GM19240 (cell line): ENCODE data around the gene ZNF23.

Experiments
- DNase-seq: peaks from one replicate; pipeline ENCODE4 v3.0.0; 2011; ENCODE audit warnings: low spot score; ENCODE audit not compliant: insufficient read length

ZNF23 gene

DNA sequence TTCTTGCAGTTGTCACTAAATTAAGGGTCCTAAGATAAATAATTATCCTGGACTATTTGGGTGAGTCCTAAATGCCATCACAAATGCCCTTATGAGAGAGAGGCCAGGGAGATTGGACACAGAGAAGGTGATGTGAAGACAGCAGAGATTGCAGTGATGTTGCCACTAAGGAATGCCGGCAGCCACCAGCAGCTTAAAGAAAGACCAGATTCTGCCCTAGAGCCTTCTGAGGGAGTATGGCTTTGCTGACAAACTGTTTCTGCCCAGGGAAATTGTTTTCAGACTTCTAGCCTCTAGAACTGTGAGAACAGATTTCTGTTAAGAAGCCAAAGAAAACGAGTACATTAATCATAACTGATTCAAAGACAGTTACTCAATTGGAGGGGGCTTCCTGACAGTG lies 10.0 kb upstream of the ZNF23 start:
- DNase-seq = no peak

DNA sequence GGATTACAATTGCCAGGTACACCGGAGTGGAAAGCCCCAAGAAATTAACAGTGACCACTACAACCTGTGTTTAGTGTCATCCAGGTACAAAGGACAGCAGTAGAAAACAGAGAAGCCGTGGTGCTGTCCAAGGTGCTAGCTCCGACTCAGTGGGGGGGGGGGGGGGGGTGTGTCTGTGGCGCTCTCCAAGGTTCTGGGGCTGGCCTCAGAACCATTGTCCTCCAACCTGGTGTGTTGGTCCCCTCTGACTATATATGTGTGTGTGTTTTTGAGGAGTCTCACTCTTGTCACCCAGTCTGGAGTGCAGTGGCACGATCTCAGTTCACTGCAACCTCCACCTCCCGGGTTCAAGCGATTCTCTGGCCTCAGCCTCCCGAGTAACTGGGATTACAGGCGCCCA lies 5.8 kb upstream of the ZNF23 start:
- DNase-seq = no peak

DNA sequence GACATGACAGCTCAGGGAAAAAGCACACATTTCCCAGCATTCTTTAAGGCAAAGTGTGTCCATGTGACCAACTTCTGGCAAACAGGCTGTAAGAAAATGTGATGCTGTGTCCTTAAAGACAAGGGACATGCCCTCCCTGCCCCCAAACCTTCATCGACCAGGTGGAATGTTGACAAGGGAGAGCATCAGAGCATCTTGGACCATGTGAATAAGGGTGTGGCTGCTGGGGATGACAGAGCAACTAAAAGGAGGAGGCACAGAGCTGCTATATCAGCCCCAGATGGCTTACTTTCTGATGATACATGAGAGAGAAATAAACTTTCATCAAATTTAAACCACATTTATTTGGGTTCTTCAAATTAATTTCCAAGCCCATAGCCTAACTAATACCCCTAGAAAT lies 2.2 kb upstream of the ZNF23 start:
- no peak for DNase-seq

DNA sequence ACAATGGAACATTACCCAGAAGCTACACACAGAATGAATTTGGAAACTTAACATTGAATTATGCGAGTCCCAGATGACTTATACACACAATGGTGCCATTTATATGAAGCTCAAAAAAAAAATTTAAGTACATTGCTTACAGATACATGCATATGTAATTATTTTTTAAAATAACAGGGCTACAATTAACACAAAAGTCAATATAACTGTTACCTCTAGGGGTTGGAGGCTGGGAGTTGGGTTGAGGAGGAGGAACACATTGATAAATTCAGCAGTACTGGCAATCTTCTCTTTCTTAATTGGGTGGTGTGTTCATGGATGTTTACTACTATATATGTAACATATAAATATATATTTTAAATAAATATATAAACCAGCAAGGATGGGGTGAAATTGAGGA lies 1.1 kb downstream of the ZNF23 start:
- DNase-seq = no peak

DNA sequence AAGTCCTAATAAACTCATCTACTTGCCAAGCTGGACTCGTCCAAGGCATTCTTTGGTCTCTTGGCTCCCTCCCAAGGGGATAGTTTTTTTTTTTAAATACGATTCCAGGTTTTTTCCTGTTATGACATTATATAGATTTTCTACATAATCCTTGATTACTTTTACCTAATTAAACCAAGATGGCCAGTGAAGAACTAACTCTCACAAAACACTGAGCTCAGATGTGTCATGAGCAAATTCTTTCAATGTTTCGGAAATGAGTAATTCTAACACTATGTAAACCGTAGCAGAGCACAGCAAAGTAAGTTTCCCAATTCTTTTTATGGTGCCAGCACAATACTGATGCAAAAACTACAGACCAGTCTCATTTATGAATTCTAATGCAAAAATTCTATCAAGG lies 1.8 kb downstream of the ZNF23 start:
- DNase-seq = no peak

DNA sequence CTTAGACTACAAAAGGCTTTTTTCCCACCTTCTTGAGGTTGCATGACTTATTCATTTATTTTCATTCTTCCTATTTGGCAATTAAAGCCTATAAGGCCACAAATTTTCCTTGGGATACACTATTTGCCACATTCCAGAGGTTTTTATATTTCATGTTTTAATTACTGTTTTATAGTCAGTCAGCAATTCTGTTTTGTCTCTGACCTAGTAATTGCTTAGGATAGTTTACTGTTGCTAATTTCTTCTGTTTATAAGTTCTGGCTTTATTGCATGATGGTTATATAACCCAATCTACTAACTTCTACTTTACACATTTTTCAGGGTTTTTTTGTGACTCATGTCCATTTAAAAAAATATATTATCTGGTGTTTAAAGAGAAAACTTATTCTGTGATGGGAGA lies 2.5 kb downstream of the ZNF23 start:
- DNase-seq = no peak

DNA sequence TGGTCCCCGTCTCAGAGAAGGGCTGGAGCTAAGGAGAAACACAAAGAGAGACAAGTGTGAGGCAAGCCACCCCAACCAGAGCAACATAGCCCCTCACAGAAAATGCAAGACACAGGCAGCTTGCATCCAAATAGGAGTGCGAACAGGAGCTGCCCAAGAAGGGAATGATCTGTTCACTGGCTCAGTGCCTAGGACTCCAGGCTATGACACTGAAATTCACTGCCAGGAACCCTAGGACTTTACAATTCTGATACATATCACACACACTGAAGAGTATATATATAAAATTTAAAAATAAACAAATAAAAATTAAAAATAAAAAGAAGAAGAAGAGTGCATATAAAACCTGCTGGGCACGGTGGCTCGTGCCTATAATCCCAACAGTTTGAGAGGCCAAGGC lies 5.2 kb downstream of the ZNF23 start:
- DNase-seq = no peak

DNA sequence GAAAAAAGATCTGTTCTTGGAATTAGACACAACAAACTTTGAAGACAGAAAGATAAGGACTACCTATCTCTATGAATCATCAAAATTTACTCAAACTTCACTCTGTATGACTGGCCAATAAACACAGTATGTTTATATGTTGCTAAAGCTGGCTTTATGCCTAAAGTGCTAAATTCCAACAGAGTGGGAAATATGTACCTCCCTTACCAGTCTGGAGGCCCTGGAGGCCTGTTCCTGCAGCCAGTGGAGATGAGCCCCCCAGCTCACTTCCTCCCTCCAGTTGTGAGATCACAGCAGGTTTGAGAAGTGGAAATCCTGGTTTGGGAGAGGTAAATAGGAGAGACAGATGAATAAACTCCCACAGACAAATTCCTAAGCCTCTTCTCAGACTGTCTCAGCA lies 9.0 kb downstream of the ZNF23 start:
- no peak for DNase-seq

DNA sequence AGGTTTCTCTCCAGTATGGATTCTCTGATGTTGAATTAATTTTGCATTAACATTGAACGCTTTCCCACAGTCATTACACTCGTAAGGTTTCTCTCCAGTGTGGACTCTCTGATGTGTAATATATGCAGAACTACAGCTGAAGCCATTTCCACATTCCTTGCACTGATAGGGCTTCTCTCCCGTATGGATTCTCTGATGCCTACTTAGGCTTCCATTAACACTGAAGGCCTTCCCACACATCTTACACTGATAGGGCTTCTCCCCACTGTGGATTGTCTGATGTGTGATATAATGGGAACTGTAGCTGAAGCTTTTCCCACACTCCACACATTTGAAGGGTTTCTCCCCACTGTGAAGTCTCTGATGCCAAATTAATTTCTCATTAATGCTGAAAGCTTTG lies 13.0 kb downstream of the ZNF23 start:
- no peak for DNase-seq

DNA sequence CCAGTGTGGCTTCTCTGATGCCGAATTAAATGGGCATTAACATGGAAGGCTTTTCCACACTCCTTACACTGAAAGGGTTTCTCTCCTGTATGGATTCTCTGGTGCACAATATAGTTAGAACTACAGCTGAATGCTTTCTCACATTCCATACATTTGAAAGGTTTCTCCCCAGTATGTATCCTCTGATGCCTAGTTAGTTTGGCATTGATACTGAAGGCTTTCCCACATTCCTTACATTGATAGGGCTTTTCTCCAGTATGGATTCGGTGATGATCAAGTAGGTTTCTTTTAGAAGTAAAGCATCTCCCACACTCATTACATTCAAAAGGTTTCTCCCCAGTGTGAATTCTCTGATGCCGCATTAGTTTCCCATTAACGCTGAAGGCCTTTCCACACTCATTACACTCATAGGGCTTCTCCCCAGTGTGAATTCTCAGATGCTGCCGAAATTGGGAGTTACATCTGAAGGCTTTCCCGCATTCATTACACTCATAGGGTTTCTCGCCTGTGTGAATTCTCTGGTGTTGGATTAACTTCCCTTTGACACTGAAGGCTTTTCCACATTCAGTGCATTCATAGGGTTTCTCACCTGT lies 13.7 kb downstream of the ZNF23 start:
- DNase-seq = no peak

DNA sequence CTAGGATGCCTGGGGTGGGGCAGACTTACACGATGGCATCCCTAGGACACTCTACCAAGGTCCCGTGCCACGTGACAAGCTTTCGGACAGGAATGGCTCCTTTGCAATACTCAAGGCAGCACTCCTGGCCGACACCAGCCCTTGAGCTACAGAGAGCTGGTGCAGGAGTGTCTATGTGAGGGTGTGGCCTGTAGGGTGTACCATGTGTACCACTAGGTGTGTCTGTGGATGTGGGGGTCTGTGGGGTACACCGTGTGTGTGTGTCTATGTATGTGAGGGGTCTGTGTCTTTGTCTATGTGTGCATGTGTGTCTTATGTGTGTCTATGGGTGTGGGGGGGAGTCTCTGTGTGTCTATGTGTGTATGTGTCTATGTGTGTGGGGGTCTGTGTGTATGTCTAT lies 18.3 kb downstream of the ZNF23 start:
- DNase-seq = no peak

DNA sequence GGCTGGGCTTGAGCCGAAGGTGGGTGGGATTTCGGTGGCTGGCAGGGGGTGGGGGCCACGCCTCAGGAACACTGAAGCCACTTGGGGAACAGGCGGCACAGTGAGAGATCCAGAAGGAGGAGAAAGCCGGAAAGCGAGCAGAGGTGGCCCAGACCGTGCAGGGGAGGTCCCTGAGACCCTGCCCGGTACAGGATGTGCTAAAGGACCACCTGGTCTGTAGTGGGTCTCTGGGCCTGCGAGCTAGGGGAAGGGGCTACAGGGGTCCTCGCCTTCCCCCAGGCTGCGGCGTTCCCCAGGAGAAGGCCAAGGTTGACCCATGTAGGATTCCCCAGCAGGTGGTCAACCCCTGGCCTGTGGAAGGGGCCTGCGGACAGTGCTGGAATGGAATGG lies 20.0 kb downstream of the ZNF23 start, which contains the start of gene TLE7:
Gene TLE7, minus strand, starts transcription at position 4 of the 390 bp plus-strand sequence. CDS start 8,730 bp downstream, outside the sequence.
- no peak for DNase-seq

DNA sequence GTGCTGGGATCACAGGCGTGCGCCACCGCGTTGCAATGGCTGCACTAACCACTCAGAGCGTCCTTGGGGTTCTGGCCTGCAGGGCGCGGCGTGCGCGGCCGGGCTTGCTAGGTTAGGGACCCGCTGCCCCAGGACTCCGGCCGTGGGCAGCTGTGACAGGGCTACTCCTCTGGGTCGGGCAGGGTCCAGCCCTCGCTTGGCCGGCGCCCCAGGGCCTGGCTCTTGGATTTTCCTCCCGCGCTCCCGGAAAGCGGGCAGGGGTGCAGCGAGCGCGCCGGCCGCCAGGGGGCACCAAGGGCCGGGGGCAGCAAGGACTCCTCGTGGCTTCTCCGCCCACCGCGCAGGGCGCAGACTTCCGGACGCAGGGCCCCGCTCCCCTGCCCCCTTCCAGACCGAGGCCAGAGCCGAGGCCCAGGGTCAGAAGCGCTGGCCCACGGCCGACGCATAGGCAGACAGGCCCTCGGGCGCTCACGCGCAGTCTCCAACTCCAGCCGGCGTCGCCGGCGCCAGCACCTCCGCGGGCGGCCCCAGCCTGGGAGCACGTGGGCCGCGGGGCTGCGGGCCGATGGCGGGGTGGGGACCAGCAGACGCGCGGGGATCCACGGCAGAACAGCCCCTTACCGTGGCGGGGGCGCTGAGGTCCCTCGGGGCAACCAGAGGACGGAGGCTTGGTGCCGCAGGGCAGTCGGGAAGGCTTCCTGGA lies 20.5 kb downstream of the ZNF23 start:
- DNase-seq = no peak

DNA sequence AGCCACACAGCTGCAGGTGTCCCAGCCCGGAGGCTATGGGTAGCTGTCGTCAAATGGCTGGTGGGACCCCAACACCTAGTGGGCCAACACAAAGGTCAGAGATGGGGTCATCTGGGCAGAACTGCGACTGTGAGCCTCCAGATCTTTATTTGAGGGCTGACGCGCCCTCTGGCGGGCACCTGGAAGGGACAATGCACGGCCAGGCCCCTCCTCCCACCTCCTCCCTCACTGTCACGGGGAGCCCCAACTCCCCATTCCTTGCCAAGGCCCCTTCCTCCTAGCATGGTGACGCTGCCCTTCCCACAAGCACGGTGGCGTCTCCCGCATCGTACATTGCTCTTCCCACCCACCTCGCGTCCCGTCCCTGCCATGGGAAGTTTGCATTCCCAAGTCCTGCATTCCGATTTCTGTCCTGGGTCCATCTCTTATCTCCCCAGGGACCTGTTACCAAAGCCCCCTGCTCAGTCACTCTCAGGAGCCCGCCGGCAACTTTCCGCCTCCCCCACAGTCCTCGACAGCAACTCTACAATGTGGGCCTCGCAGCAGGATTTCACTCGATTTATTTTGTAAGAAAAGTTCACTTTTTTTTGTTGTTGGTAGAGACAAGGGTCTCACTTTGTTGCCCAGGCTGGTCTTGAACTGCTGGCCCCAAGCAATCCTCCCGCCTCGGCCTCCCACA lies 21.2 kb downstream of the ZNF23 start:
- DNase-seq = no peak

DNA sequence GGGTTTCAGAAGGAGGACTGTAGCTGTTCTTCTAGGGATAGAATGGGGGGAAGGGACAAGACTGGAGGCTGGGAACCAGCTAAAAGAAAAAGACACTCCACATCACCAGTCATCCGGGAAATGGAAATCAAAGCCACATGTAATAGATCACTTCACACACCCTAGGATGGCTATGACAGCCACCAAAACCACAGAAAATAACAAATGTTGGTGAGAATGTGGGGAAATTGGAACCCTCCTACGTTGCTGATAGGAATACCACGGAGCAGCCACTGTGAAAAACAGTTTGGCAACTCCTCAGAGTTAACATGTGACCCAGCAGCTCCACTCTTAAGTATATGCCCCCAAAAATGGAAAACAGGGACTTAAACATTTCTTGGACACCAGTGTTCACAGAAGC lies 22.5 kb downstream of the ZNF23 start:
- DNase-seq = no peak

DNA sequence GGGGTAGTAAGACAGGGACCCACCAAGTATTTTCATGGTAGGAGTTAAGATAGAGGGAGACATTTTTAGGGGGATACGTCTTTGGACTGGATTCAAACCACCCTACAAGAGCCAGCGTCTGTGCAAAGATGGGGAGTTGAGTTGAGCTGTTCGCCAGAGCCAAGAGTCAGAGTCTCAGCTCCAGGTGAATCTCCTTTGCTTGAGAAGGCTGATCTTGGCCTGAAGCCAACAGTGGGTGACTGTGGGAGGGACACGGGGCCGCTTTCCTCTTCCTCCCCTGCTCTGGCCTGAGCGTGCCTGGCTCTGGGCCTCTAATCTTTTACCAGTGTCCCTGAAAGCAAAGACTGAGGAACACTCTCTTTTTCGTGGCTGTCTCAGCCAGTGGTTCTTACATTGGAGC lies 25.6 kb downstream of the ZNF23 start:
- no peak for DNase-seq

DNA sequence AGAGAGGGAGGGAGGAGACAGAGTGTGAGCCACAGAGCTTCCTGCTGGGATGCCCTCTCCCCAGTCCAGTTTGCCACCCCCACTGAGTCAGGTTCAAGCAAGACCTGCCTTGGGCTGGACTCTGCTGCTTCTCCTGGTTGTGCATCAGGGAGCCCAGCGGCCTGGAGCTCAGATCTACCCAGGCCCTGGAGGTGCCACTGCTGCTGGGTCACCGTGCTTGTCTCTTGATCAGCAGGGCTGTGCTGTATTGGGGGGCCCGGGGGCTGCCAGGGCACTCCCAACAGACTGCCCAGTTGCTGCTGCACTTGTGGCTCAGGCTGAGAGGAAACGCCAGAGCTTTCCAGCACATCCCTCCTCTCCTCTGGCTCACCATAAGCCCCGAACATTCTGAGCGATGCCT lies 29.1 kb downstream of the ZNF23 start:
- no peak for DNase-seq

DNA sequence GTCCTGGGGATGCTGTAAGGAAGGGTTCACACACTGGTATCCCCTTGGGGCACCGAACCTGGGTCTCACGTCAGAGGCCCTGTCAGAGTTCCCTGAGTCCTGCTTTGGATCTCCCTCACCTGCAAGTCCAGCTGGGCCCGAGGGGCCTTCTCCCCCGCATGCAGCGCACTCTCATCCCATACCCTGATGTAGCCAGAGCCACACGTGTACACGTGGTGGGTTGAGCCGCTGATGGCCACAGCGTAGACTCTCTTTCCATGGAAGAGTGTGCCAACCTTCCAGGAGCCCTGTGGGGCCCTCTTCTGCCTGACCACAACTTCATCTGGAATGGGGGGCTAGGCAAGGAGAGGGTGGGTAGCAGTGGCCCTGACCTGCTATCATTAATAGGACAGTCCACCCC lies 30.1 kb downstream of the ZNF23 start:
- DNase-seq = no peak

DNA sequence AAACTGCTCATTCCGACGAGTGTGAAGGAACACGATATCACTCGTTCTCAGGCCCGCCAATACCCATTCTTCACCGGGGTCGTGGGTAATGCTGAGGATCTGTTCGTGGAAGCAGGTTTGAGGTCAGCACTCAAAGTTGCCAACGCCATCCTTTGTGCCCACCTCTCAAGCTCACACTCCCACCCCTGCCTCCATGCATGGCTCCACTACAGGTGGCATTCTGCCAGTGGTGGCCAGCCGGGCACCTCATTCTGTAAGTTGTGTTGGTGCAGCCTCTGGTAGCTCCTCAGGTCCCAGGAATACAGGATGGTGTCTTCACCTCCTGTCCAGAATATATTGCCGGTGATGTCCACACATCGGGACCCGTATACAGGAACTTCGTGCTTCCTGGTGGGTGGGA lies 30.9 kb downstream of the ZNF23 start:
- no peak for DNase-seq

DNA sequence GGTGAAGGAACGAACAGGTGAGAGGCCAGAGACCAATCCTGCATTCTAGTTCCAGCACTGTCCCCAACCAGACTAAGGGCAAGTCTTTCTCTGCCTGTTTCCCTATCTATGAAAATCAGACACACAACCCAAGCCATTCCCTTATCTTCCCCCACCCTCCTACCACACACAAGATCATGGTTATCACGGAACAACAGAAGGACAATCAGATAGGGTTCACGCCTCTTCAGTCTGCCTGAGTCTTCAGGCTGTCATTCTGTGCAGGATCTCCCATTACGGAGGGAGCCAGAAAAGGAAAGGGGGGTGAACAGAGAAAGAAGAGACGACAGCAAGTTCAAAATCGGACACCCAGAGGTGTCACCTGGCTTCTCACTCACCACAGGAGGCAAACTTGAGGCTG lies 31.3 kb downstream of the ZNF23 start:
- DNase-seq = no peak

DNA sequence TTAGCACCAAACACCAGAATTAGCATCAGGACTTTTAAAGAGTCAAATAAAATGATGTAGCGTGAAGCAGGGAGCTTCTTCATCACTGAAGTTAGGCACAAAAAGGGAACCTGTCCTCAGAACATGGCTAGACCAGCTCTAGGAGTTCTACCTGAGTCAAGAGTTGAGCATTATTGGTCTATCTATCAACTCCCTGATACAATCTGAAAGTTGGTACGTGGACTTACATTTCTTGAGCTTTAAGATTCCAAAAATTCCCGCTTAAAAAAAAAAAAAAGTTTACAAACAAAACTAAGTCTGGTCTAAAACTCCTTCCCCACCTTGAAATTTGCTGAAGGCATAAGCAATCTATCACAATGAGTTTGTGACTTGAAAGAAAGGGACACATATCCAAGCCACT lies 32.5 kb downstream of the ZNF23 start:
- no peak for DNase-seq

DNA sequence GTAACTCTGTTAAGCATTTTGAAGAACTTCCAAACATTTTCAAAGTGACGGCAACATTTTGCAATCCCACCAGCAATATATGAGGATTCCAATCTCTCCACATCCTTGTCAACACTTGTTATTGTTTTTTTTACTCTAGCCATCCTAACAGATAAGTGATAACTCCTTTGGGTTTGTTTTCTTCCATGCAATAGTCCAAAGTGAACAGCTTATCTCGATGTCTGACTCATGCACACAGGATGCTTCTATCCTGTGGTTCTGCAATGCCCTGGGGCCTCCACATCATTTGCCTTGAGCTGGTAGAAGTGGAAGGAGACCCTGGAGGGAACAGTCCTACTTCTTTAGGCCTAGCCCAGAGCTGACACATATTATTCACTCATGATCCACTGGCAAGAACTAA lies 33.2 kb downstream of the ZNF23 start:
- DNase-seq = no peak

DNA sequence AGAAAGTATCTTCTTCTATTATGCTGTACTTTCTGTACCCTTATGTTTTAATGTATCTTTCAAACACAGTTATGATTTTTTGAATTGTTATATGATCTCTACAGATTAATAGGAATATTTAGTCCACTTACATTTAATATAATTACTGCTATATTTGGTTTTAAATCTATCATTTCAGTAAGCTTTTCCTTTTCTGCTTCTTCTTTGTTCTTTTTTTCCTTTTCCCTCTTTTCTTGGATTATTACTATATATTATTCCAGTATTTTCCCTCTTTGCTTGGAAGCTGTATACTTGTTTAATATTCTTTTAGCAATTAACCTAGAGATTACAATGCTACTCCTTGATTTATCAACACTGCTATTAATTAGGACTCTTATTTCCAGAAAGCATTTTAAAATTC lies 33.7 kb downstream of the ZNF23 start:
- no peak for DNase-seq
